GM23248 (cell line): ENCODE data around the gene HOXC9. TPM values are rescaled to one million over a fixed set of nuclear protein-coding genes. Genes with fewer than 3 reads are reported as not detected.

Experiments
- DNase-seq: peaks from one replicate; pipeline ENCODE4 v3.0.0-alpha.2; 2015
- H2AFZ ChIP-seq: fragments of 200-600 bp; sonication (generic); 2 replicates; pipeline ENCODE4 v1.6.1; 2016; ENCODE audit warnings: antibody characterized with exemption
- H3F3A ChIP-seq: fragments of 200-600 bp; sonication (generic); 2 replicates; pipeline ENCODE4 v1.6.1; 2016; ENCODE audit warnings: mild to moderate bottlenecking, antibody characterized with exemption, mixed run types; ENCODE audit not compliant: insufficient read depth
- H3K27ac ChIP-seq: fragments of 200-600 bp; sonication (generic); 2 replicates; pipeline ENCODE4 v1.5.1; 2016; ENCODE audit warnings: mild to moderate bottlenecking
- H3K27me3 ChIP-seq: fragments of 200-600 bp; sonication (generic); replicated peaks from 2 replicates; pipeline ENCODE4 v1.6.1; 2016; ENCODE audit warnings: mild to moderate bottlenecking; ENCODE audit not compliant: insufficient read depth
- H3K36me3 ChIP-seq: fragments of 200-600 bp; sonication (generic); 2 replicates; pipeline ENCODE4 v1.6.1; 2016; ENCODE audit warnings: low read depth, mild to moderate bottlenecking
- H3K4me1 ChIP-seq: fragments of 200-600 bp; sonication (generic); 2 replicates; pipeline ENCODE4 v1.6.1; 2016; ENCODE audit warnings: mild to moderate bottlenecking; ENCODE audit not compliant: insufficient read depth
- H3K4me2 ChIP-seq: fragments of 200-600 bp; sonication (generic); one replicate; pipeline ENCODE4 v1.6.1; 2016; ENCODE audit warnings: mild to moderate bottlenecking; ENCODE audit not compliant: unreplicated experiment
- H3K4me3 ChIP-seq: fragments of 200-600 bp; sonication (generic); 2 replicates; pipeline ENCODE4 v1.5.1; 2016; ENCODE audit warnings: mild to moderate bottlenecking
- H3K79me2 ChIP-seq: fragments of 200-600 bp; sonication (generic); 2 replicates; pipeline ENCODE4 v1.6.1; 2016; ENCODE audit warnings: mild to moderate bottlenecking; ENCODE audit not compliant: insufficient read depth
- H3K9ac ChIP-seq: fragments of 200-600 bp; sonication (generic); 2 replicates; pipeline ENCODE4 v1.6.1; 2016; ENCODE audit warnings: mild to moderate bottlenecking
- H3K9me2 ChIP-seq: fragments of 200-600 bp; sonication (generic); 2 replicates; pipeline ENCODE4 v1.6.1; 2016; ENCODE audit warnings: mixed run types, mild to moderate bottlenecking, moderate library complexity; ENCODE audit not compliant: insufficient read depth
- H3K9me3 ChIP-seq: fragments of 200-600 bp; sonication (generic); one replicate; pipeline ENCODE4 v1.6.1; 2017; ENCODE audit warnings: low read depth
- H4K20me1 ChIP-seq: fragments of 200-600 bp; sonication (generic); 2 replicates; pipeline ENCODE4 v1.6.0; 2016; ENCODE audit not compliant: insufficient read depth
- EZH2 ChIP-seq: fragments of 200-600 bp; sonication (generic); IDR thresholded peaks from 2 replicates; pipeline ENCODE4 v1.6.1; 2018; ENCODE audit warnings: antibody characterized with exemption, mild to moderate bottlenecking; ENCODE audit not compliant: insufficient read depth, poor library complexity, severe bottlenecking
- EZH2phosphoT487 ChIP-seq: fragments of 200-600 bp; sonication (generic); IDR thresholded peaks from 2 replicates; pipeline ENCODE4 v1.6.1; 2018; ENCODE audit warnings: antibody characterized with exemption, moderate library complexity, mild to moderate bottlenecking, low read depth; ENCODE audit not compliant: insufficient read depth
- WGBS, 2 experiments: methylation state at CpG; one replicate each; pipeline ENCODE4 v1.1.6; 2015 to 2017; ENCODE audit warnings: low lambda C conversion rate in 2 of 2, low coverage in 1 of 2; ENCODE audit errors: missing lambda C conversion rate in 2 of 2; 5-methylcytosine and 5-hydroxymethylcytosine counted together
- in situ Hi-C: fragments of 300-500 bp; cut with MboI; formaldehyde crosslinking; loops from 2 replicates; pipeline ENCODE4 v1.15.0; 2020
- polyA plus RNA-seq: library from polyadenylated mRNA; unstranded; fragments of >200 nt; fragmentation: Nextera tagmentation; extraction: Ambion mirVana; gene quantifications from 2 replicates; pipeline ENCODE4 v1.2.1, GENCODE V29; 2016
- total RNA-seq: library from RNA; depleted of rRNA; stranded (reverse); fragments of >200 nt; shearing (Covaris generic); gene quantifications from 2 replicates; pipeline ENCODE4 v1.2.3, GENCODE V29; 2014

Gene HOXC9
- total and polyA plus RNA-seq, 2 experiments from 2014 or later, result 2.5 to 5.5 TPM

DNA sequence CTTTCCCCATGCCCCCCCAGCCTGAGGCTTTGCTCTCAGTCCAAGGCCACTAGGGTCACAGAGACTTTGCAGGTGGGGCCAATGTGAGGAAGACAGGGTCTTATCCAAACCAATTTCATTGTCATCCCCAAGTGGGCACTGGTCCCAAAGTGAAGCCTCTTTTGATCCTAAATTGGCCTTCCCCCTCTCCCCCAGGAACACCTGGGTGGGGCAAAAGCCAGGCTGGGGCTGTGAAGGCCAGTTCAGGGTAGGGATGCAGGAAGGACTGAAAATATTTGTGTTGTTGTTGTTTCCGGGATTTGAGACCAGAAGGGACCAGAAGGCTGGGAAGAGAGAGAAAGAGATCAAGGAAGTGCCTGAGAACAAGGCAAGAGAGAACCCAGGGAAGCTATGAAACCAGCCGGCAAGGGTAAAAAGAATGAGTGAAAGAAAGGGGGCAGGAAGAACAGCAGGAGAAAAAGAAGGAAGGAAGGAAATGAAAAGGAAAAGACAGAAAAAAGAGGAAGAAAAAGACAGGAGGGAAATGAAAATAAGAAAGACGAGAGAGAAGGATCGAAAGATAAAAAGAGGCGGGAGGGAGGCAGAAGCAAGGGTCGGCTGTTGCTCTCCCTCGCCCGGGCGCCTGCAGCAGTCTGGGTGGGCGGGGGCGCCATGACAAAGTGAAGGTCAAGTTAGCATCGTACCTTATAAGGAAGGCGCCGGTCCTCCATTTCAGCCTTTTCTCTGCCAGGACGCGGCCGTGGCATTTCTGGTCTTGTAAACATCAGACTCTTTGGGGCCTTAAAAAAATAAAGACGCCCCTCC, 34.5 kb upstream of the HOXC9 start:
- H3K9me2 ChIP-seq, result no peaks in the 10 kb centered on the region
- peak; percentile 83 for TF ChIP-seq EZH2
- no peak for TF ChIP-seq EZH2phosphoT487
- H3K79me2 ChIP-seq, result no peaks in the 10 kb centered on the region
- in situ Hi-C loops, result no loop called here
- no peak overlapping the region for H2AFZ ChIP-seq
- no peak overlapping the region for H3K4me2 ChIP-seq
- H3K27ac ChIP-seq, result no peak overlapping the region
- H4K20me1 ChIP-seq, result no peaks in the 10 kb centered on the region
- 5% methylated on average over 17 to 18 of the region's 18 CpGs for WGBS, 2 experiments
- no peaks in the 10 kb centered on the region for H3K36me3 ChIP-seq
- no peaks in the 10 kb centered on the region for H3K4me1 ChIP-seq
- DNase-seq, result no peak
- H3K9me3 ChIP-seq, result no peaks in the 10 kb centered on the region
- no peaks in the 10 kb centered on the region for H3F3A ChIP-seq
- H3K27me3 ChIP-seq, result peaks cover 99% of the 10 kb centered on the region
- H3K4me3 ChIP-seq, result no peak overlapping the region
- no peak overlapping the region for H3K9ac ChIP-seq

DNA sequence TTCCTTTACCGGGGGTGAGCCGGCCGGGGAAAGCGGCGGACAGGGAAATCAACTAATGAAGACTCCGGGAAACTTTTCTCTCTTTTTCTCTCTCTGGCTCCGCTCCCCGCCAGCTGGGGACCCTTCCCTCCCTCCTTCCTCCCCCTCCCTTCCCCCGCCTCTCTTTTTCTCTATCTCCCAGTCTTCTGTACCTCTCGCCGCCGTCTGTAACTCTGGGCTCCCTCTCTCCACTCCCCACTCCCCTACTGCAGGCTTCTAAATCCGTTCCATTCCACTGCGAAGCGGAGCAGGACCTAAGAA, 33.9 kb upstream of the HOXC9 start:
- Histone ChIP-seq H3K9me2 (no peaks in the 10 kb centered on the region), H2AFZ (no peak overlapping the region), H3K9me3 (no peaks in the 10 kb centered on the region), H3K27ac (no peak overlapping the region), H4K20me1 (no peaks in the 10 kb centered on the region), H3K4me3 (no peak overlapping the region), H3K9ac (no peak overlapping the region), H3K79me2 (no peaks in the 10 kb centered on the region), H3K4me1 (no peaks in the 10 kb centered on the region), H3K4me2 (no peak overlapping the region), H3K36me3 (no peaks in the 10 kb centered on the region), H3F3A (no peaks in the 10 kb centered on the region), H3K27me3 (peaks cover 99% of the 10 kb centered on the region)
- TF ChIP-seq EZH2, result no peak
- TF ChIP-seq EZH2phosphoT487, result no peak; the same call in 1 of the 2 replicates
- no peak for DNase-seq
- WGBS, 2 experiments, result 20 to 32% methylated on average over 9 to 15 of the region's 15 CpGs
- in situ Hi-C loops, result no loop called here

DNA sequence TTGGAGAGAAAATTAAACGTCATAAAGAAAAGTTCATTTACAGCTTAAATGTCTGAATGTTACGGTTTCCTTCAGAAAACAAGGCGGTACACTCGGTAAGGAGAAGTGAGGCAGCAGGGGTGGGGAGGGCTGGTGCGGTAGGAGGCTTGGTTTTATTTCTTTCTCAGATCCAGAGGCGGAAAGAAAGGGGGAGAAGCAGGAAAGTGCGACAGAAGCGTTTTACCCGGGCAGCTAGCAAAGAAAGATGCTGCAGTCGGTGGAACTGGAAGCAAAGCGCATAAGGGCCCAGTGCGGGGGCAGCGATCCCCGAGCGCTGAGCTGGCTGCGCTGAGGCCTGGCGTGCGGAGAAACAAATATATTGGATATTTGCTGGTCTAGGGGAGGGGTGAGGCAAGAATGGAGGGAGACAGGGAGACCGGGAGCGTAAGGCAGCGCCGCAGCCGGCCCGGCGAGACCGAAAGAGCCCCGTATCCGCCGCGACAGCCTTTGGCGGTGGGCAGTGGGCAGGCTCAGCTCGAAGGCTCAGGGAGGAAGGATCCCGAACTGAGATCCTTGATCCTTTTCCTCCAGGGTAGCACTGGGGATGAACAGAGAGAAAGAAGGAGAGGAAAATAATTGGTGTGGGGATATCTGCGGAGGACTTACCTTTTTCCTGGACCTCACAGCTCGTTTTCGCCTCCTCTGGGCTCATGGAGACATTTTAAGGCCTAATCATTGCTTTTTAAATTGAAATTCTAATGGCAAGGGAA, 33.4 kb upstream of the HOXC9 start:
- H3K9ac ChIP-seq, result no peak overlapping the region
- H3K36me3 ChIP-seq, result no peaks in the 10 kb centered on the region
- H3F3A ChIP-seq, result no peaks in the 10 kb centered on the region
- in situ Hi-C loops, result no loop called here
- TF ChIP-seq EZH2 (peak; percentile 64), EZH2phosphoT487 (no peak; the same call in 1 of the 2 replicates)
- no peaks in the 10 kb centered on the region for H3K4me1 ChIP-seq
- DNase-seq, result no peak
- 35 to 36% methylated on average over 27 to 36 of the region's 36 CpGs for WGBS, 2 experiments
- no peaks in the 10 kb centered on the region for H3K9me2 ChIP-seq
- H4K20me1 ChIP-seq, result no peaks in the 10 kb centered on the region
- no peak overlapping the region for H3K4me3 ChIP-seq
- H3K79me2 ChIP-seq, result no peaks in the 10 kb centered on the region
- no peak overlapping the region for H3K27ac ChIP-seq
- H3K9me3 ChIP-seq, result no peaks in the 10 kb centered on the region
- H2AFZ ChIP-seq, result no peak overlapping the region
- H3K4me2 ChIP-seq, result no peak overlapping the region
- H3K27me3 ChIP-seq, result peaks cover 99% of the 10 kb centered on the region

DNA sequence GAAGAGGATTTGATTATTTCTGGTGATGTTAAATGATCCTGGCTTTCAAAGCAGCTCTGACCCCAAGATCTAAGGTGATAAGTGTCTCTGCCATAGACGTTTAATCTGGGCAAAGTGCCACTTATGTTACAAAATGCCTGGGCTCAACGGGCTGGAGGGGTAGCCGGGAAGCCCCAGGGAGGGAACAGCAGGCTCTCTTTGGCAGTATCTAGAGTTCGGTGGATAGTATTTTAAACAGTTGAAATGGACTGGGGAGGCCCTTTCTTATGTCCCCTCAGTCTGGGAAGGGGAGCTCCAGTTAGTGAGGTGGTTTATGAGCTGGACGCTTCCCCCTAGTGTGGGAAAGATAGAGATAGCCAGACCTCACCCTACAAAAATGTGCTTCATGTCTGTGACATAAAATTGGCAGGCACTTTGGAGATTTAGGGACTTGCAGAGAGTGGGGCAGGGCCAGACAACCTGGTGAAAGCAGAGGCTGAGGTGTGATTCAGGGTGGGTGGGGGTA, 32.5 kb upstream of the HOXC9 start:
- in situ Hi-C loops, result no loop called here
- H3K9me3 ChIP-seq, result no peaks in the 10 kb centered on the region
- H3K9ac ChIP-seq, result no peak overlapping the region
- TF ChIP-seq EZH2phosphoT487, result no peak
- TF ChIP-seq EZH2, result no peak
- DNase-seq, result no peak
- no peak overlapping the region for H3K4me2 ChIP-seq
- H2AFZ ChIP-seq, result no peak overlapping the region
- no peaks in the 10 kb centered on the region for H4K20me1 ChIP-seq
- H3K4me3 ChIP-seq, result no peak overlapping the region
- no peaks in the 10 kb centered on the region for H3K4me1 ChIP-seq
- no peaks in the 10 kb centered on the region for H3K79me2 ChIP-seq
- H3K36me3 ChIP-seq, result no peaks in the 10 kb centered on the region
- WGBS, 2 experiments, result 21 to 32% methylated on average over 5 of the region's 5 CpGs
- no peak overlapping the region for H3K27ac ChIP-seq
- no peaks in the 10 kb centered on the region for H3K9me2 ChIP-seq
- H3K27me3 ChIP-seq, result peaks cover 99% of the 10 kb centered on the region
- H3F3A ChIP-seq, result no peaks in the 10 kb centered on the region
